HG03095 (cell line): ENCODE measurements around the gene SLC17A5.
A peak's percentile ranks its signal among the peaks of the same experiment; 100 is the strongest.
"Not testable (repeated sequence)": the region's sequence is repeated elsewhere in the genome, so short reads cannot be mapped to it uniquely, and the experiment has no call there.

ENCODE experiments used
- ATAC-seq: cut with Tn5 transposase; IDR thresholded peaks from one replicate; pipeline ENCODE4 v1.9.1; 2021; ENCODE audit warnings: moderate library complexity; ENCODE audit not compliant: unreplicated experiment

Gene SLC17A5

GRCh38 chr6:73653571-73654424 is at the start of gene SLC17A5:
Gene SLC17A5 (minus strand): TSS chr6:73653992. CDS start chr6:73653886, 106 bp downstream.
- ATAC-seq = peak; percentile 89

- no peak for ATAC-seq
Observed at GRCh38 chr6:73703466-73703865, 49.7 kb upstream of the SLC17A5 start.

- ATAC-seq = no peak
Observed at GRCh38 chr6:73702444-73702843, 48.7 kb upstream of the SLC17A5 start.

- ATAC-seq = no peak
Observed at GRCh38 chr6:73699676-73700459, 46.1 kb upstream of the SLC17A5 start.

- ATAC-seq = no peak
Observed at GRCh38 chr6:73696966-73697655, 43.3 kb upstream of the SLC17A5 start.

GRCh38 chr6:73695619-73696421 is 42.0 kb upstream of the SLC17A5 start, which contains the start of gene CD109:
Gene CD109 (plus strand): TSS chr6:73696203. CDS start chr6:73696216, 13 bp downstream.
- peak; percentile 52 for ATAC-seq

- no peak for ATAC-seq
Observed at GRCh38 chr6:73694711-73695411, 41.1 kb upstream of the SLC17A5 start.

GRCh38 chr6:73691512-73691911 is 37.7 kb upstream of the SLC17A5 start:
- no peak for ATAC-seq

- ATAC-seq = no peak
Observed at GRCh38 chr6:73690056-73690455, 36.3 kb upstream of the SLC17A5 start.

GRCh38 chr6:73688351-73688750 is 34.6 kb upstream of the SLC17A5 start:
- ATAC-seq = no peak

- not testable (repeated sequence) for ATAC-seq
Observed at GRCh38 chr6:73683574-73683973, 29.8 kb upstream of the SLC17A5 start.

- ATAC-seq = no peak
Observed at GRCh38 chr6:73680289-73680918, 26.6 kb upstream of the SLC17A5 start.

GRCh38 chr6:73679846-73680245 is 26.1 kb upstream of the SLC17A5 start:
- not testable (repeated sequence) for ATAC-seq

- no peak for ATAC-seq
Observed at GRCh38 chr6:73679009-73679408, 25.2 kb upstream of the SLC17A5 start.

- peak; percentile 95 for ATAC-seq
Observed at GRCh38 chr6:73675466-73676098, 21.8 kb upstream of the SLC17A5 start.

GRCh38 chr6:73671911-73672685 is 18.3 kb upstream of the SLC17A5 start:
- no peak for ATAC-seq

- ATAC-seq = no peak
Observed at GRCh38 chr6:73669005-73669404, 15.2 kb upstream of the SLC17A5 start.

- ATAC-seq = no peak
Observed at GRCh38 chr6:73667798-73668197, 14.0 kb upstream of the SLC17A5 start.
